Neural cell (in vitro differentiated cells): ENCODE data around the gene LSAMP. TPM values are rescaled to one million over a fixed set of nuclear protein-coding genes. Genes with fewer than 3 reads are reported as not detected.
"Not testable (repeated sequence)": the region's sequence is repeated elsewhere in the genome, so short reads cannot be mapped to it uniquely, and the experiment has no call there.

Source experiments
- H2AFZ ChIP-seq: fragments of 200-600, 300-800 bp; sonication (generic), shearing (Covaris generic); 2 replicates; pipeline ENCODE4 v1.6.0; 2014; ENCODE audit warnings: low read depth, mild to moderate bottlenecking, antibody characterized with exemption, low read length, moderate library complexity
- H3F3A ChIP-seq: fragments of 200-600 bp; shearing (Covaris generic); 2 replicates; pipeline ENCODE4 v1.6.1; 2016; ENCODE audit warnings: mild to moderate bottlenecking, moderate library complexity, mixed read lengths, antibody characterized with exemption, low read length; ENCODE audit not compliant: insufficient read depth, poor library complexity, severe bottlenecking
- H3K27ac ChIP-seq: fragments of 200-600, 300-800 bp; sonication (generic), shearing (Covaris generic); 2 replicates; pipeline ENCODE4 v1.5.1; 2014; ENCODE audit warnings: mild to moderate bottlenecking, low read length, moderate library complexity
- H3K27me3 ChIP-seq: fragments of 300-800, 200-600 bp; sonication (generic), shearing (Covaris generic); 2 replicates; pipeline ENCODE4 v1.6.0; 2014; ENCODE audit warnings: mild to moderate bottlenecking, low read depth, low read length, moderate library complexity; ENCODE audit not compliant: insufficient read depth
- H3K36me3 ChIP-seq: fragments of 300-800, 200-600 bp; sonication (generic), shearing (Covaris generic); 2 replicates; pipeline ENCODE4 v1.5.1; 2014; ENCODE audit warnings: mild to moderate bottlenecking, antibody characterized with exemption, low read length, moderate library complexity; ENCODE audit not compliant: insufficient read depth
- H3K4me2 ChIP-seq: fragments of 300-800, 200-600 bp; sonication (generic), shearing (Covaris generic); 2 replicates; pipeline ENCODE4 v1.6.0; 2014; ENCODE audit warnings: mild to moderate bottlenecking, low read length
- H3K4me3 ChIP-seq: fragments of 300-800, 200-600 bp; sonication (generic), shearing (Covaris generic); 2 replicates; pipeline ENCODE4 v1.5.1; 2014; ENCODE audit warnings: mild to moderate bottlenecking, low read length, moderate library complexity
- H3K79me2 ChIP-seq: fragments of 200-600 bp; shearing (Covaris generic); replicated peaks from 2 replicates; pipeline ENCODE4 v1.6.0; 2014; ENCODE audit warnings: mild to moderate bottlenecking, low read length, moderate library complexity; ENCODE audit not compliant: insufficient read depth
- H3K9ac ChIP-seq: fragments of 300-800, 200-600 bp; sonication (generic), shearing (Covaris generic); 2 replicates; pipeline ENCODE4 v1.6.1; 2016; ENCODE audit warnings: mild to moderate bottlenecking, low read length, mixed read lengths
- H3K9me2 ChIP-seq: fragments of 200-600 bp; shearing (Covaris generic); 2 replicates; pipeline ENCODE4 v1.6.1; 2016; ENCODE audit warnings: mild to moderate bottlenecking, low read length, mixed read lengths; ENCODE audit not compliant: insufficient read depth
- H3K9me3 ChIP-seq: fragments of 200-600, 300-800 bp; sonication (generic), shearing (Covaris generic); 2 replicates; pipeline ENCODE4 v1.6.1; 2016; ENCODE audit warnings: mild to moderate bottlenecking, mixed run types, low read length, moderate library complexity, mixed read lengths
- H4K20me1 ChIP-seq: fragments of 200-600 bp; shearing (Covaris generic); 2 replicates; pipeline ENCODE4 v1.6.1; 2016; ENCODE audit warnings: mild to moderate bottlenecking, mixed run types; ENCODE audit not compliant: insufficient read depth
- EP300 ChIP-seq: fragments of 450-650 bp; conservative IDR thresholded peaks from 2 replicates; pipeline ENCODE4 v1.6.1; 2014; ENCODE audit warnings: antibody characterized with exemption, mild to moderate bottlenecking, moderate library complexity; ENCODE audit not compliant: poor library complexity, severe bottlenecking
- EZH2 ChIP-seq: fragments of 200-600, 300-800 bp; shearing (Covaris generic), sonication (generic); IDR thresholded peaks from 2 replicates; pipeline ENCODE4 v1.6.1; 2014; ENCODE audit warnings: antibody characterized with exemption, low read length, borderline replicate concordance, mild to moderate bottlenecking; ENCODE audit not compliant: insufficient read depth, poor library complexity, severe bottlenecking
- MXI1 ChIP-seq: fragments of 450-650 bp; conservative IDR thresholded peaks from 2 replicates; pipeline ENCODE4 v1.6.1; 2014; ENCODE audit warnings: antibody characterized with exemption, mild to moderate bottlenecking; ENCODE audit not compliant: poor library complexity, severe bottlenecking
- POLR2AphosphoS5 ChIP-seq: IDR thresholded peaks from 2 replicates; pipeline ENCODE4 v1.6.1; 2012
- RAD21 ChIP-seq: fragments of 450-650 bp; conservative IDR thresholded peaks from 2 replicates; pipeline ENCODE4 v1.6.1; 2014; ENCODE audit warnings: antibody characterized with exemption, mild to moderate bottlenecking, moderate library complexity
- SMC3 ChIP-seq: fragments of 450-650 bp; conservative IDR thresholded peaks from 2 replicates; pipeline ENCODE4 v1.6.1; 2014; ENCODE audit warnings: antibody characterized with exemption, mild to moderate bottlenecking, moderate library complexity; ENCODE audit not compliant: poor library complexity
- TAF1 ChIP-seq: IDR thresholded peaks from 2 replicates; pipeline ENCODE4 v1.6.1; 2012; ENCODE audit warnings: low read depth
- polyA plus RNA-seq: library from polyadenylated mRNA; depleted of rRNA; stranded (reverse); fragments of >200 nt; gene quantifications from 2 replicates; pipeline ENCODE4 v1.2.3, GENCODE V29; 2014
- TF ChIP-seq, protein P1 (sequence below): fragments of 450-650 bp; IDR thresholded peaks from 2 replicates; pipeline ENCODE4 v1.5.1; 2014; ENCODE audit warnings: antibody characterized with exemption, mild to moderate bottlenecking, moderate library complexity; ENCODE audit not compliant: poor library complexity, severe bottlenecking
- TF ChIP-seq, protein P2 (sequence below): IDR thresholded peaks from 2 replicates; pipeline ENCODE4 v1.6.1; 2012; ENCODE audit warnings: borderline replicate concordance

Gene LSAMP
- polyA plus RNA-seq, 1 donor from 2014 or later: 93.6 TPM

DNA sequence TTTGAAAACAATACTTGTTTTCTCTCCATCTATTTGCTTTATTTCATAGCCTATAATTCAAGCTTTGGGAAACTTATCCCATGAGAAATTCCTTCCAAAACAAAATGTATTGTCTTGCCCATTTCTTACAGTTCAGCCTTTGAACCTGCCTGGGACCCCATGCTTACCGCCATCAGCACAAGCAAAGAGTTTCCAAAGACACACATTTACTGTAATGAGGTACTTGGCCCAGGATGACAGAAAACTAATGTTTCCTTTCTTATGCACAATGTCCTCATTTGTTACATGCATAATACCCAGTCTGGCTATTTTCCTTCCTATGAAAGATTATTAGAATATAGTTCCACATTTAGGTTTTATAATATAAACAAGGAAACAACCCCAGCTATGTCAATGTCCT, 641.6 kb downstream of the LSAMP start:
- Histone ChIP-seq H4K20me1 (no peaks in the 10 kb centered on the region), H3K9ac (no peak overlapping the region), H3K4me2 (no peak overlapping the region), H3K79me2 (no peaks in the 10 kb centered on the region), H3F3A (no peaks in the 10 kb centered on the region), H3K27me3 (no peaks in the 10 kb centered on the region), H3K27ac (no peak overlapping the region), H3K9me3 (no peaks in the 10 kb centered on the region), H3K4me3 (no peak overlapping the region), H3K9me2 (no peaks in the 10 kb centered on the region), H3K36me3 (no peaks in the 10 kb centered on the region), H2AFZ (no peak overlapping the region)
- no peak for TF ChIP-seq TAF1
- TF ChIP-seq, protein P1, sequence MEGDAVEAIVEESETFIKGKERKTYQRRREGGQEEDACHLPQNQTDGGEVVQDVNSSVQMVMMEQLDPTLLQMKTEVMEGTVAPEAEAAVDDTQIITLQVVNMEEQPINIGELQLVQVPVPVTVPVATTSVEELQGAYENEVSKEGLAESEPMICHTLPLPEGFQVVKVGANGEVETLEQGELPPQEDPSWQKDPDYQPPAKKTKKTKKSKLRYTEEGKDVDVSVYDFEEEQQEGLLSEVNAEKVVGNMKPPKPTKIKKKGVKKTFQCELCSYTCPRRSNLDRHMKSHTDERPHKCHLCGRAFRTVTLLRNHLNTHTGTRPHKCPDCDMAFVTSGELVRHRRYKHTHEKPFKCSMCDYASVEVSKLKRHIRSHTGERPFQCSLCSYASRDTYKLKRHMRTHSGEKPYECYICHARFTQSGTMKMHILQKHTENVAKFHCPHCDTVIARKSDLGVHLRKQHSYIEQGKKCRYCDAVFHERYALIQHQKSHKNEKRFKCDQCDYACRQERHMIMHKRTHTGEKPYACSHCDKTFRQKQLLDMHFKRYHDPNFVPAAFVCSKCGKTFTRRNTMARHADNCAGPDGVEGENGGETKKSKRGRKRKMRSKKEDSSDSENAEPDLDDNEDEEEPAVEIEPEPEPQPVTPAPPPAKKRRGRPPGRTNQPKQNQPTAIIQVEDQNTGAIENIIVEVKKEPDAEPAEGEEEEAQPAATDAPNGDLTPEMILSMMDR: no peak
- TF ChIP-seq MXI1: no peak
- TF ChIP-seq EZH2: no peak
- TF ChIP-seq EP300: no peak
- TF ChIP-seq POLR2AphosphoS5: no peak
- TF ChIP-seq RAD21: no peak
- TF ChIP-seq SMC3: no peak
- TF ChIP-seq, protein P2, sequence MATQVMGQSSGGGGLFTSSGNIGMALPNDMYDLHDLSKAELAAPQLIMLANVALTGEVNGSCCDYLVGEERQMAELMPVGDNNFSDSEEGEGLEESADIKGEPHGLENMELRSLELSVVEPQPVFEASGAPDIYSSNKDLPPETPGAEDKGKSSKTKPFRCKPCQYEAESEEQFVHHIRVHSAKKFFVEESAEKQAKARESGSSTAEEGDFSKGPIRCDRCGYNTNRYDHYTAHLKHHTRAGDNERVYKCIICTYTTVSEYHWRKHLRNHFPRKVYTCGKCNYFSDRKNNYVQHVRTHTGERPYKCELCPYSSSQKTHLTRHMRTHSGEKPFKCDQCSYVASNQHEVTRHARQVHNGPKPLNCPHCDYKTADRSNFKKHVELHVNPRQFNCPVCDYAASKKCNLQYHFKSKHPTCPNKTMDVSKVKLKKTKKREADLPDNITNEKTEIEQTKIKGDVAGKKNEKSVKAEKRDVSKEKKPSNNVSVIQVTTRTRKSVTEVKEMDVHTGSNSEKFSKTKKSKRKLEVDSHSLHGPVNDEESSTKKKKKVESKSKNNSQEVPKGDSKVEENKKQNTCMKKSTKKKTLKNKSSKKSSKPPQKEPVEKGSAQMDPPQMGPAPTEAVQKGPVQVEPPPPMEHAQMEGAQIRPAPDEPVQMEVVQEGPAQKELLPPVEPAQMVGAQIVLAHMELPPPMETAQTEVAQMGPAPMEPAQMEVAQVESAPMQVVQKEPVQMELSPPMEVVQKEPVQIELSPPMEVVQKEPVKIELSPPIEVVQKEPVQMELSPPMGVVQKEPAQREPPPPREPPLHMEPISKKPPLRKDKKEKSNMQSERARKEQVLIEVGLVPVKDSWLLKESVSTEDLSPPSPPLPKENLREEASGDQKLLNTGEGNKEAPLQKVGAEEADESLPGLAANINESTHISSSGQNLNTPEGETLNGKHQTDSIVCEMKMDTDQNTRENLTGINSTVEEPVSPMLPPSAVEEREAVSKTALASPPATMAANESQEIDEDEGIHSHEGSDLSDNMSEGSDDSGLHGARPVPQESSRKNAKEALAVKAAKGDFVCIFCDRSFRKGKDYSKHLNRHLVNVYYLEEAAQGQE: no peak

DNA sequence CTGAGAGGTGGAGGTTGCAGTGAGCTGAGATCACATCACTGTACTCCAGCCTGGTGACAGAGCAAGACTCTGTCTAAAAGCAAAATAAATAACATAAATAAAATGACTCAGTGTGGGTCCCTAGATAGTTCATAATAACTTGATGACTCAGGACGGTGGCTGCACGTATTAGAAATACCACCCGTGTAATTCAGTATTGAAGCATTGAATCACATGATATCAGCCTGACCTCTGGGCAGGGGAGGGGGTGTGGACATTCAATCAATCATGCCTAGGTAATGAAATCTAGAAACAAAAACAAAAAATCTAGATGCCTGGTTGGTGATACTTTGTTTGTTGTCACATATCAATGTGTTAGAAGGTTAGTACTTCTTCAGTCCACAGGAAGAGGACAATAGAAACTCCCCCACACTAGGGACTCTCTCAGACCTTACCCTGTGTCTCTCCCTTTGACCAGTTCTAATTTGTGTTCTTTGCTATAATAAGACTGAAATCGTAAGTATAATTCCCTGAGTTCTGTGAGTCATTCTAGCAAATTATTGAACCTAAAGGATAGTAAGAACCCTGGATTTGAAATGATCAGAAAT, 644.7 kb downstream of the LSAMP start:
- H3F3A ChIP-seq: no peaks in the 10 kb centered on the region
- H3K36me3 ChIP-seq: no peaks in the 10 kb centered on the region
- no peak overlapping the region for H2AFZ ChIP-seq
- no peaks in the 10 kb centered on the region for H4K20me1 ChIP-seq
- H3K79me2 ChIP-seq: no peaks in the 10 kb centered on the region
- H3K9ac ChIP-seq: no peak overlapping the region
- no peak overlapping the region for H3K4me2 ChIP-seq
- no peak overlapping the region for H3K27ac ChIP-seq
- no peak overlapping the region for H3K4me3 ChIP-seq
- H3K27me3 ChIP-seq: no peaks in the 10 kb centered on the region
- no peak for TF ChIP-seq TAF1
- TF ChIP-seq, protein P2: no peak
- TF ChIP-seq, protein P1: no peak
- no peak for TF ChIP-seq SMC3
- TF ChIP-seq MXI1: no peak
- TF ChIP-seq POLR2AphosphoS5: no peak
- TF ChIP-seq EP300: no peak
- no peaks in the 10 kb centered on the region for H3K9me2 ChIP-seq
- no peaks in the 10 kb centered on the region for H3K9me3 ChIP-seq

DNA sequence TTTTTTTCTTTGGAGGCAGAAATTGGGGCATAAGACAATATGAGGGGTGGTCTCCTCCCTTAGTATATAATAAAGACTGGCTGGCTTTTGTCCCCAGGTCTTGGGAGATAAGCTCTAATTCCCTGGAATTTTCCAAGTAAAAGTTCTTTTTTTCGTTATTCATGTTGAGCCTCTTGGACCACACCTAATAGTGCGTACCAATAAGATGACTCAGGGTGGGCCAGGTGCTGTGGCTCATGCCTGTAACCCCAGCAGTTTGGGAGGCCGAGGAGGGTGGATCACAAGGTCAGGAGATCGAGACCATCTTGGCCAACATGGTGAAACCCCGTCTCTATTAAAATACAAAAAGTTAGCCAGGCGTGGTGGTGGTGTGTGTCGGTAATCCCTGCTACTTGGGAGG, 645.2 kb downstream of the LSAMP start:
- not testable (repeated sequence) for H2AFZ ChIP-seq, H3K4me2 ChIP-seq, H3K79me2 ChIP-seq, H3K36me3 ChIP-seq, H3K27me3 ChIP-seq, H4K20me1 ChIP-seq, H3K9me2 ChIP-seq, H3K9ac ChIP-seq, H3K9me3 ChIP-seq, H3F3A ChIP-seq, H3K27ac ChIP-seq, H3K4me3 ChIP-seq
